IPS-18a (cell line): Measurements from ENCODE around the gene MECP2.
"Not testable (repeated sequence)": the region's sequence is repeated elsewhere in the genome, so short reads cannot be mapped to it uniquely, and the experiment has no call there.

Experiments
- H3K27ac ChIP-seq: one replicate; pipeline ENCODE4 v1.5.1; 2013; ENCODE audit warnings: low read length
- H3K27me3 ChIP-seq: one replicate; pipeline ENCODE4 v1.6.1; 2013; ENCODE audit warnings: mild to moderate bottlenecking, low read length; ENCODE audit not compliant: control insufficient read depth, insufficient read depth
- H3K36me3 ChIP-seq: one replicate; pipeline ENCODE4 v1.6.1; 2013; ENCODE audit warnings: low read depth, low read length; ENCODE audit not compliant: control insufficient read depth
- H3K4me1 ChIP-seq: one replicate; pipeline ENCODE4 v1.6.1; 2013; ENCODE audit warnings: low read depth, low read length; ENCODE audit not compliant: control insufficient read depth
- H3K4me3 ChIP-seq: one replicate; pipeline ENCODE4 v1.5.1; 2013; ENCODE audit warnings: low read length
- H3K9ac ChIP-seq: one replicate; pipeline ENCODE4 v1.6.1; 2013; ENCODE audit warnings: mild to moderate bottlenecking, low read length, moderate library complexity
- H3K9me3 ChIP-seq: one replicate; pipeline ENCODE4 v1.6.1; 2013; ENCODE audit warnings: low read depth, low read length; ENCODE audit not compliant: control insufficient read depth

MECP2 gene

DNA sequence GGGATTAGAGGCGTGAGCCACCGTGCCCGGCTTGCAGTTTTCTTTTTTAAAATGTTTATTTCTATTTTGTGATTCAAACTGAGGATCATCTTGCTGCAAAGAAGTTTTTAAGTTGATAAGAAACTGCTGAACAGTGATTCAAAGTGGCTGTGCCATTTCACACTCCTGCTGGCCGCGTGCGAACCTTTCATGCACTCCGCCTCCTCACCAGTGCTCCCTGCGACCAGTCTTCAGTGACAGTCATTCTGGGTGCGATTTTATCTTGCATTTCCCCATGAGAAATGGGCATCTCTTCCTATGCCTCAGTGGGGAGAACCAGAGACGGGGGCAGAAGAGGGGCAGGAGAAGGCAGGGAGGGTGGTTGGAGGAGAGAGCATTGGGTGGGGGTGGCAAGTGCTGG is 103.5 kb downstream of the MECP2 start:
- Histone ChIP-seq H3K27me3 (no peaks in the 10 kb centered on the region), H3K27ac (no peak overlapping the region), H3K9ac (no peak overlapping the region), H3K9me3 (peaks cover 15% of the 10 kb centered on the region), H3K4me3 (no peak overlapping the region), H3K4me1 (no peaks in the 10 kb centered on the region), H3K36me3 (no peaks in the 10 kb centered on the region)

DNA sequence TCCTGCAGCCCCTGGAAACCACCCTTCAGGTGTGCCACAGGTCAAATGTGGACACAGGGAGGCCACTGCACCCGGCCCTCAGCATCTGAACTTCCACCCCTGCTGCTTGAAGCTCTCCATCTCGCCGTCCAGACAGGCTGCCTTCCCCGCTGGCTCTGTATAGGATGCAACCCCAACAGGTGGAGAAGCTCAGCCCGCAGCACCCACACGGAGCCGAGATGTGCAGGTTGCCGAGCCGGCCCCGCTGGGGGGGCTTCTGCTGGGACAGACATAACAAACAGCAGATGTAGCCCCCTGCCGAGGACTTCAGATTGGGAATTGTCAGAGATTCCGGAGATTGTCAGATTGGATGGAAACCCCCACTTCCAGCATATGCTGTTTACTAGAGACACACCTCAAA is 104.4 kb downstream of the MECP2 start:
- H3K27ac ChIP-seq, result no peak overlapping the region
- H3K4me3 ChIP-seq, result no peak overlapping the region
- peaks cover 15% of the 10 kb centered on the region for H3K9me3 ChIP-seq
- no peaks in the 10 kb centered on the region for H3K27me3 ChIP-seq
- H3K4me1 ChIP-seq, result no peaks in the 10 kb centered on the region
- H3K36me3 ChIP-seq, result no peaks in the 10 kb centered on the region
- no peak overlapping the region for H3K9ac ChIP-seq

DNA sequence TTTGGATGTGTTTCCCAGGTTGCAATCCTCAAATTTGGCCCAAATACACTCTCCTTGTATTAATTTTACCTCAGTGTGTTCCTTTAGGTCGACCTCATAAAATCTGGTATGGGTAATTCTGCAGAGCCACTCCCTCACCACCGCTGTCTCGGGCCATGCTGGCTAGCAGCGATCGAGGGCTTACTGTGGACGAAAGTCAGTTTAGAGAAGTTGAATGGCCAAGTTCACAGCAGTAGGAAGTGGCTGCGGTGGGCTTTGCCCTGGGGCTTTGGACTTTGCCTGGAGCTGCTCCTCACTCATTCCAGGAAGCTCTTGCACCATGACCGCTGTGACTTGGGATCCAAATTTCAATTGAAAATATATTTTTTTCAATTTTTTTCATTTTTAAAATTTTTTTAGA is 105.3 kb downstream of the MECP2 start:
- Histone ChIP-seq H3K9ac (no peak overlapping the region), H3K4me1 (no peaks in the 10 kb centered on the region), H3K4me3 (no peak overlapping the region), H3K27me3 (no peaks in the 10 kb centered on the region), H3K36me3 (no peaks in the 10 kb centered on the region), H3K27ac (no peak overlapping the region), H3K9me3 (peaks cover 15% of the 10 kb centered on the region)

DNA sequence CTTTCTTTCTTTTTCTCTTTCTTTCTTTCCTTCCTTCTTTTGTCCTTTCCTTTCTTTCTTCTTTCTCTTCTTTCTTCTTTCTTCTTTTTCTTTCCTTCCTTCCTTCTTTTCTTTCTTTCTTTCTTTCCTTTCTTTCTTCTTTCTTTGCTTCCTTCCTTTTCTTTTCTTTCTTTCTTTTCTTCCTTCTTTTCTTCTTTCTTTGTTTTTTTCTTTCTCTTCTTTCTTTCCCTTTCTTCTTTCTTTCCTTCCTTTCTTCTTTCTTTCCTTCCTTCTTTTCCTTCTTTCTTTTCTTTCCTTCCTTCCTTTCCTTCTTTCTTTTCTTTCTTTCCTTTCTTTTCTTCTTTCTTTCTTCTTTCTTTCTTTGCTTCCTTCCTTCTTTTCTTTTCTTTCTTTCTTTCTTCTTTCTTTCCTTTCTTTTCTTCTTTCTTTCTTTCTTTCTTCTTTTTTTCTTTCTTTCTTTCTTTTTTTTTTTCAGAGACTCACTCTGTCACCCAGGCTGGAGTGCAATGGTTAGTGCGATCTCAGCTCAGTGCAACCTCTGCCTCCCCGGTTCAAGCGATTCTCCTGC is 106.4 kb downstream of the MECP2 start:
- no peak overlapping the region for H3K9ac ChIP-seq
- H3K4me3 ChIP-seq, result no peak overlapping the region
- H3K27me3 ChIP-seq, result no peaks in the 10 kb centered on the region
- H3K9me3 ChIP-seq, result peaks cover 11% of the 10 kb centered on the region
- no peaks in the 10 kb centered on the region for H3K36me3 ChIP-seq
- no peak overlapping the region for H3K27ac ChIP-seq
- no peaks in the 10 kb centered on the region for H3K4me1 ChIP-seq

DNA sequence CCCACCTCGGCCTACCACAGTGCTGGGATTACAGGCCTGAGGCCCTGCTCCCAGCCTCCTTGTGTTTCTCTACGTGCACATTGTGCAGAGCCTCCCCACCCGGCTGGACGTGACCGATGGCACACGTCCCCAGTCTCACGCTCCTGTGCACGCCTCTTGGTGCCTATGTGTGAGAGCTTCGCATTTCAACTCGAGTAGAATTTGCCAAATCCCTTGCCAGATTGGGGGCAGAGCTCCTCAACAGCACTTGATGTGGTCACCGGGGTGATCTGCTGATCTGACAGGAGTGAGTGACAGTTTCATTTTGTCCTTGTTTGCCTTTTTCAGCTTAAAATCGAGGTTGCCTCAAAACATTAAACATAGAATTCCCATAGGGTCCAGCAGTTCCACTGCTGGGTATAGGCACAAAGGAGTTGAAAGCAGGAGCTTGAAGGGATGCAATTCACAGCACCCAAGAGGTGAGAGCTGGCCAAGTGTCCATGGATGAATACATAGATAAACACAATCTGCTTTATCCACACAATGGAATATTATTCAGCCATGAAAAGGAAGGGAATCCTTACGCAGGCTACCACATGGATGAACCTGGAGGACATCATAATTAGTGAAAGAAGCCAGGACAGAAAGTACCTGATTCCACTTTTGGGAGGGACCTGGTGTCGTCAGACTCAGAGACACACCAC is 107.4 kb downstream of the MECP2 start:
- no peak overlapping the region for H3K27ac ChIP-seq
- H3K9me3 ChIP-seq, result peaks cover 11% of the 10 kb centered on the region
- H3K36me3 ChIP-seq, result no peaks in the 10 kb centered on the region
- H3K9ac ChIP-seq, result no peak overlapping the region
- no peaks in the 10 kb centered on the region for H3K4me1 ChIP-seq
- no peaks in the 10 kb centered on the region for H3K27me3 ChIP-seq
- no peak overlapping the region for H3K4me3 ChIP-seq

DNA sequence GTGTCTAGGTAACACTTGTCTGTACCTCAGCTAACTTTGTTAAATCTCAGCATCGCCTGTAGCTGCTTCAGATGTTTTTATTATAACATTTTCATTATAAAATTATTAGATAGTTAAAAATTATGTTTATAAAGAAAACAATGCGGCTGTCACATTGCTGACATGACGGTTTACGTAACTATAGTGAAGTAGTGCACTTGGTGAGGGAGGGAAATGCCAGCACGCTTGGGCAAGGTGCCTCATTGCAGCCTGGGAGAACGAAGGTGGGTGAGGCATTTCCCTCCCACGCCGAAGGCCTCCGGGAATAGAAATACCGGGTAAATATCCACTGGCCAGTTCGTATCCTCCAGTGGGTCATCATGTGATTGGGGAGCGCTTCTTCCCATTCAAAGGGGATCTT is 109.0 kb downstream of the MECP2 start:
- H3K27ac ChIP-seq, result no peak overlapping the region
- H3K36me3 ChIP-seq, result no peaks in the 10 kb centered on the region
- H3K4me3 ChIP-seq, result no peak overlapping the region
- no peaks in the 10 kb centered on the region for H3K4me1 ChIP-seq
- H3K9ac ChIP-seq, result no peak overlapping the region
- H3K27me3 ChIP-seq, result no peaks in the 10 kb centered on the region
- peaks cover 13% of the 10 kb centered on the region for H3K9me3 ChIP-seq

DNA sequence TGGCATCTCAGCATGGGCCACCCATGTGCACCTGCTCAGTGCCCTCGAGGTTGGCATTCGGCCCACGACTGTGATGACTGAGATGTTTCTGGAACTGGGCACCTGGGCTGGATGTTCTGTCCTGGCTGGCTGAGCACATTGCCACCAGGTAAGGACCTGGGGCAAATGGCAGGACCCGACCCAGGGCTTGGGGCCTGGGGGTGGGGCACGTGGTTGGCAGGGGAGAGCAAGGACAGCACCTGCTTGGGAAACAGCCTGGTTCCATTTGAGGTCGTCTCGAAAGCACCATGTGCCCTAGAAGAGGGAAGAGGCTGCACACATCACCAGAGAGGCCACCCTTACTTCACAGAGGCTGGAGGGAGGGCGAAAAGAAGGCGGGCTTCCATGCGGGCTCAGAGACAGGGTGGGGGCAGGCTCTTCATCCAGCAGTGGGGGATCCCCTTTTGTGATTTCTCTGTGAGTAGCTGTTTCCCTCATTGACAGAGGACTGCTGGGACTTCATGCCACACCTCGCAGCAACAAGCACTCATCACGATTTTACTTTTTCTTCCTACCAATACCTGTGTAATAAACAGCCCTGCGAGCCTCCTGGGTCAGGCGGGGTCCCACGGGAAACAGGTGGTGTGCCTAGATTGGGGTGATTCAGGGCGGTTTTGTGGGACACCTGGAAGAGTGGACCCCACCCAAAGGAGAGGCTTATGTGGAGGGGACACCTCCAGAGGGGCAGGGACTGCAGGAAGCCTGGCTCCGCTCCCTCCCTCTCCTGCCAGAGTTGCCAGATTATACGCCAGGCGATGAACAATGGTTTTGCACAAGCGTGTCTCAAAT is 113.0 kb downstream of the MECP2 start:
- Histone ChIP-seq H3K36me3 (no peaks in the 10 kb centered on the region), H3K9me3 (peaks cover 5% of the 10 kb centered on the region), H3K4me1 (no peaks in the 10 kb centered on the region), H3K4me3 (no peak overlapping the region), H3K9ac (no peak overlapping the region), H3K27ac (no peak overlapping the region), H3K27me3 (no peaks in the 10 kb centered on the region)

DNA sequence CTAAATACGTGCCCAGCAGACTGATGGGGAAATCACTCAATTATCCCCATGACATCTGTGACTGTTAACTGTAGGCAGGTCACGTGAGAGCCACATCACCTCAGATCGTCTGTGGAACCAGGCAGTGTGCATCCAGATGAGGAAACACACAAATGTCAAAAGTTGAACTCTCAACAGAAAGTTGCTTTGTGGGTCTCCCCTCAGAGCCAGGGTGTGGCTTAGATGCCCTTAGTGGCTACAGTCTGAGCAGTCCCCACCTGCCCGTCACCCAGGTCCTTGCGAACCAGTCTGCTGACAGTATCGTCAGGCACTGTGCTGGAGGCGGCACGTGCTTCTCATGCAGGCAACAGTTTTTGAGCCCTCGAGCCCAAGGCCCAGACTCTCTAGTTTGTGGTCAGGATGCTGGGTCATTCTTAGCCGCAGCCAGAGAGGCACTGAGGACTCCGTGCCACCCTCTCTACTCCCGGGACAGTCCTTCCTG is 114.2 kb downstream of the MECP2 start:
- H3K27ac ChIP-seq, result no peak overlapping the region
- H3K9ac ChIP-seq, result no peak overlapping the region
- peaks cover 5% of the 10 kb centered on the region for H3K9me3 ChIP-seq
- no peaks in the 10 kb centered on the region for H3K27me3 ChIP-seq
- no peaks in the 10 kb centered on the region for H3K36me3 ChIP-seq
- H3K4me1 ChIP-seq, result no peaks in the 10 kb centered on the region
- no peak overlapping the region for H3K4me3 ChIP-seq

DNA sequence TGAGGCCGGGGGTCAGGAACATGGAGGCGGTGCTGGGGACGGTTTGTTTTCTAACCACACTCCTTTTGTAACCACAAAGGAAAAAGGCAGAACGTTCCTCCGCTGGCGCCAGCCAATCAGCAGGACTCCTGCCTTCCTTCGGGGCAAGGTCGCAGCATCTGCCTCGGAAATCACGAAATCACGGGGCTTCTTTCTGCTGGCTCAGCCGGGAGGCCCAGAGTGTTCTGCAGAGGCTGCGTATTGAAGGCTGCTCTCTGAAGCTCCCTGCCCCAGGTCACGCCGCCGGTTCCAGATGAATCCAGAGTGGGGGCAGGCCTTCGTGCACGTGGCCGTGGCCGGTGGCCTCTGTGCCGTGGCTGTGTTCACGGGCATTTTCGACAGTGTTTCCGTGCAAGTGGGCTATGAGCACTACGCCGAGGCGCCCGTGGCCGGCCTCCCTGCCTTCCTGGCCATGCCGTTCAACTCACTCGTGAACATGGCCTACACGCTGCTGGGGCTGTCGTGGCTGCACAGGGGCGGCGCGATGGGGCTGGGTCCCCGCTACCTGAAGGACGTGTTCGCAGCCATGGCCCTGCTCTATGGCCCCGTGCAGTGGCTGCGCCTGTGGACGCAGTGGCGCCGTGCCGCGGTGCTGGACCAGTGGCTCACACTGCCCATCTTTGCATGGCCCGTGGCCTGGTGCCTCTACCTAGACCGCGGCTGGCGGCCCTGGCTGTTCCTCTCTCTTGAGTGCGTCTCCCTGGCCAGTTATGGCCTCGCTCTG is 115.6 kb downstream of the MECP2 start:
- no peak overlapping the region for H3K9ac ChIP-seq
- H3K27ac ChIP-seq, result no peak overlapping the region
- H3K9me3 ChIP-seq, result peaks cover 5% of the 10 kb centered on the region
- H3K4me3 ChIP-seq, result no peak overlapping the region
- no peaks in the 10 kb centered on the region for H3K4me1 ChIP-seq
- H3K36me3 ChIP-seq, result no peaks in the 10 kb centered on the region
- H3K27me3 ChIP-seq, result no peaks in the 10 kb centered on the region

DNA sequence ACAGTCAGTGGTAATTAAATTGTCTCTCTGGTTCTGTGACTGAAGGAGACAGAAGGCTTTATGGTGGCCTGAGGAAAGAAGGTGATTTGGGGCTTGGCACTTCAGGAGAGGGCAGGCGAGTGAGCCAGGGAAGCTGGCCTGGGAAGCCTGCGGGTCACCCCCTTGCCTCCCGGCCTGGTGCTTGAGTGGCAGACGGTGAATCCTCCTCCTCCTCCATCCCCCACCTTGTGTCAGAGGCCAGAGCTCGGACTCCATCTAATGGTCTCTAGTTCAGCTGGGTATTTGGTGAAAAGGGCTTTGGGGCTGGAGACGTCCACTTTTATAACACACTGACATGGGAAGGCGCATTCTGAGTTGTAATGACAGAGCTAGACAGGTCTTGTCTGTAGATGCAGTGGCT is 116.3 kb downstream of the MECP2 start:
- Histone ChIP-seq H3K36me3 (no peaks in the 10 kb centered on the region), H3K27me3 (no peaks in the 10 kb centered on the region), H3K4me1 (no peaks in the 10 kb centered on the region), H3K4me3 (no peak overlapping the region), H3K27ac (no peak overlapping the region), H3K9ac (no peak overlapping the region), H3K9me3 (peaks cover 5% of the 10 kb centered on the region)

DNA sequence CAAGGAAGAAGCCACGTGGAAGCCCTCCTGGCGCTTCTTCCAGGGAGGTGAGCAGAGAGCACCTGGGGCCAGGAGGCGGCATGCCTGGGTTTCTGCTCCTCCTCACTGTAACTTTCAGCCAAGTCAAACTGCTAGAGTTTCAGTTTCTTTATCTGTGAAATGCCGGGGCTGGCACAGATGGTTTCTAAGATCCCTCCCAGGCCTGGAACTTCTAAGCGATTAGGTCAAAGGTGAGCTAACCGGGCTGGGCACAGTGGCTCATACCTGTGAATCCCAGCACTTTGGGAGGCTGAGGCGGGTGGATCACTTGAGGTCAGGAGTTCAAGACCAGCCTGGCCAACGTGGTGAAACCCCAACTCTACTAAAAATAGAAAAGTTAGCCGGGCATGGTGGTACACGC is 117.1 kb downstream of the MECP2 start:
- not testable (repeated sequence) for H3K4me3 ChIP-seq, H3K27ac ChIP-seq, H3K4me1 ChIP-seq, H3K27me3 ChIP-seq, H3K36me3 ChIP-seq, H3K9ac ChIP-seq, H3K9me3 ChIP-seq
